Smooth muscle cell (in vitro differentiated cells): ENCODE results near the gene CHD5. TPM values are rescaled to one million over a fixed set of nuclear protein-coding genes. Genes with fewer than 3 reads are reported as not detected.

Experiments
- DNase-seq: peaks from one replicate; lab custom pipeline; 2025; ENCODE audit not compliant: unreplicated experiment; lab: John Stamatoyannopoulos, UW
- H2AFZ ChIP-seq: fragments of 200-600 bp; sonication (generic); 2 replicates; pipeline ENCODE4 v1.6.0; 2016; ENCODE audit warnings: antibody characterized with exemption, low read depth, mild to moderate bottlenecking
- H3F3A ChIP-seq: fragments of 200-600 bp; sonication (generic); 2 replicates; pipeline ENCODE4 v1.6.0; 2017; ENCODE audit warnings: antibody characterized with exemption, low read depth
- H3K27ac ChIP-seq: fragments of 200-600 bp; sonication (generic); 2 replicates; pipeline ENCODE4 v1.5.1; 2016; ENCODE audit warnings: low read depth, mild to moderate bottlenecking
- H3K27me3 ChIP-seq: fragments of 200-600 bp; sonication (generic); 2 replicates; pipeline ENCODE4 v1.6.1; 2016; ENCODE audit warnings: low read depth, mild to moderate bottlenecking
- H3K36me3 ChIP-seq: fragments of 200-600 bp; sonication (generic); 2 replicates; pipeline ENCODE4 v1.5.1; 2016; ENCODE audit warnings: low read depth
- H3K4me1 ChIP-seq: fragments of 200-600 bp; sonication (generic); 2 replicates; pipeline ENCODE4 v1.5.1; 2016; ENCODE audit warnings: low read depth
- H3K4me2 ChIP-seq: fragments of 200-600 bp; sonication (generic); 2 replicates; pipeline ENCODE4 v1.6.0; 2016; ENCODE audit warnings: mild to moderate bottlenecking
- H3K4me3 ChIP-seq: fragments of 200-600 bp; sonication (generic); 2 replicates; pipeline ENCODE4 v1.5.1; 2016; ENCODE audit warnings: mild to moderate bottlenecking
- H3K79me2 ChIP-seq: fragments of 200-600 bp; sonication (generic); 2 replicates; pipeline ENCODE4 v1.6.0; 2016; ENCODE audit warnings: low read depth, mild to moderate bottlenecking
- H3K9ac ChIP-seq: fragments of 200-600 bp; sonication (generic); 2 replicates; pipeline ENCODE4 v1.6.0; 2016; ENCODE audit warnings: low read depth
- H3K9me3 ChIP-seq: fragments of 200-600 bp; sonication (generic); replicated peaks from 2 replicates; pipeline ENCODE4 v1.5.1; 2016; ENCODE audit warnings: low read depth
- H4K20me1 ChIP-seq: fragments of 200-600 bp; sonication (generic); 2 replicates; pipeline ENCODE4 v1.6.0; 2016; ENCODE audit warnings: low read depth
- CTCF ChIP-seq: fragments of 200-600 bp; sonication (generic); IDR thresholded peaks from 2 replicates; pipeline ENCODE4 v1.5.1; 2017; ENCODE audit warnings: borderline replicate concordance, mild to moderate bottlenecking, antibody characterized with exemption; ENCODE audit not compliant: insufficient read depth, poor library complexity, severe bottlenecking
- WGBS: methylation state at CpG from one replicate; pipeline ENCODE4 v1.1.7; 2016; ENCODE audit warnings: low lambda C conversion rate; 5-methylcytosine and 5-hydroxymethylcytosine counted together
- polyA plus RNA-seq: library from polyadenylated mRNA; unstranded; fragments of >200 nt; fragmentation: Nextera tagmentation; extraction: Ambion mirVana; gene quantifications from 2 replicates; pipeline ENCODE4 v1.2.1, GENCODE V29; 2016
- total RNA-seq: library from RNA; depleted of rRNA; stranded (reverse); fragments of >200 nt; gene quantifications from 2 replicates; pipeline ENCODE4 v1.2.3, GENCODE V29; 2014

Gene CHD5
- total and polyA plus RNA-seq, 2 experiments from 2014 or later: 0.40 TPM; not detected in 1

- Histone ChIP-seq H3K27me3 (peaks cover 15% of the 10 kb centered on the region), H3K27ac (no peak overlapping the region), H3K79me2 (no peaks in the 10 kb centered on the region), H3F3A (no peaks in the 10 kb centered on the region), H3K36me3 (no peaks in the 10 kb centered on the region), H3K4me3 (no peak overlapping the region), H3K4me1 (no peaks in the 10 kb centered on the region), H3K9ac (no peak overlapping the region), H2AFZ (no peak overlapping the region), H3K4me2 (no peak overlapping the region), H4K20me1 (no peaks in the 10 kb centered on the region), H3K9me3 (no peaks in the 10 kb centered on the region)
- WGBS: 85% methylated on average over 9 of the region's 10 CpGs
- DNase-seq: no peak
- no peak for TF ChIP-seq CTCF
These were observed 13.9 kb downstream of the CHD5 start for GRCh38 chr1:6166221-6166620.

- no peak for TF ChIP-seq CTCF
- peaks cover 17% of the 10 kb centered on the region for H3K27me3 ChIP-seq
- no peaks in the 10 kb centered on the region for H3F3A ChIP-seq
- H3K4me2 ChIP-seq: no peak overlapping the region
- no peak overlapping the region for H2AFZ ChIP-seq
- H3K4me3 ChIP-seq: no peak overlapping the region
- H4K20me1 ChIP-seq: no peaks in the 10 kb centered on the region
- no peaks in the 10 kb centered on the region for H3K4me1 ChIP-seq
- no peaks in the 10 kb centered on the region for H3K36me3 ChIP-seq
- H3K9me3 ChIP-seq: no peaks in the 10 kb centered on the region
- 87% methylated on average over 12 of the region's 12 CpGs for WGBS
- no peak overlapping the region for H3K27ac ChIP-seq
- no peak for DNase-seq
- no peak overlapping the region for H3K9ac ChIP-seq
- no peaks in the 10 kb centered on the region for H3K79me2 ChIP-seq
These were observed 14.6 kb downstream of the CHD5 start for GRCh38 chr1:6165441-6165985.

GRCh38 chr1:6165027-6165426 is 15.1 kb downstream of the CHD5 start:
- Histone ChIP-seq H4K20me1 (no peaks in the 10 kb centered on the region), H3K27me3 (peaks cover 17% of the 10 kb centered on the region)

More at GRCh38 chr1:6165027-6165426, 15.1 kb downstream of the CHD5 start:
- H3K4me3 ChIP-seq: no peak overlapping the region
- TF ChIP-seq CTCF: no peak
- no peaks in the 10 kb centered on the region for H3K36me3 ChIP-seq
- no peak overlapping the region for H3K27ac ChIP-seq
- no peaks in the 10 kb centered on the region for H3K4me1 ChIP-seq
- no peaks in the 10 kb centered on the region for H3K79me2 ChIP-seq
- H3K9ac ChIP-seq: no peak overlapping the region
- no peak overlapping the region for H3K4me2 ChIP-seq
- 87% methylated on average over 5 of the region's 7 CpGs for WGBS
- no peak overlapping the region for H2AFZ ChIP-seq
- no peaks in the 10 kb centered on the region for H3K9me3 ChIP-seq
- DNase-seq: no peak
- H3F3A ChIP-seq: no peaks in the 10 kb centered on the region
